Endothelial cell of umbilical vein (primary cell): Measurements from ENCODE around the gene RAB11FIP2. TPM values are rescaled to one million over a fixed set of nuclear protein-coding genes. Genes with fewer than 3 reads are reported as not detected.

Experiments used
- Bru-seq: library from RNA; stranded (reverse); fragments of 400-500 nt; gene quantifications from one replicate; lab custom pipeline; 2021; lab: Mats Ljungman, UMichigan
- BruChase-seq, 2 experiments: library from RNA; stranded (reverse); fragments of 400-500 nt; gene quantifications; one replicate each; lab custom pipeline; 2021; lab: Mats Ljungman, UMichigan
- BruUV-seq: library from RNA; stranded (reverse); fragments of 400-500 nt; replicated peaks from 2 replicates; lab custom pipeline; 2021; lab: Mats Ljungman, UMichigan
- CTCF ChIA-PET: fragments of 300-600, 350-600 bp; sonication (Branson Sonifier 250); formaldehyde crosslinking; loops from one replicate; lab custom pipeline; 2021; ENCODE audit warnings: antibody characterized with exemption, inconsistent platforms; lab: Charles Lee
- POLR2A ChIA-PET: fragments of 300-600, 350-600 bp; sonication (Branson Sonifier 250); formaldehyde crosslinking; loops from one replicate; lab custom pipeline; 2021; ENCODE audit warnings: antibody characterized with exemption, inconsistent platforms; lab: Charles Lee
- DNase-seq: peaks from one replicate; pipeline ENCODE4 v3.0.0-alpha.2; 2011; ENCODE audit warnings: low read depth, low spot score
- FAIRE-seq: peaks from 2 replicates; lab custom pipeline; 2011; peaks lifted over from hg19 to GRCh38; lab: Jason Lieb, UNC
- H2AFZ ChIP-seq: 2 replicates; pipeline ENCODE4 v1.6.0; 2012; ENCODE audit warnings: low read depth, low read length, control low read depth, inconsistent platforms
- H3K27ac ChIP-seq: 2 replicates; pipeline ENCODE4 v1.5.1; 2011; ENCODE audit warnings: low read depth, mild to moderate bottlenecking, control low read depth, low read length, moderate library complexity; ENCODE audit not compliant: insufficient read depth
- H3K27me3 ChIP-seq, 2 experiments: 2 replicates each; pipeline versions ENCODE4 v1.6.0 to v1.6.1; 2011; ENCODE audit warnings: low read length in 2 of 2, mixed read lengths in 1 of 2; ENCODE audit not compliant: control insufficient read depth in 2 of 2, insufficient read depth in 2 of 2
- H3K36me3 ChIP-seq, 2 experiments: 2 replicates in 1 of 2; 3 replicates in 1 of 2; pipeline ENCODE4 v1.5.1; 2011; ENCODE audit warnings: low read length in 2 of 2, mild to moderate bottlenecking in 1 of 2, moderate library complexity in 1 of 2; ENCODE audit not compliant: control insufficient read depth in 2 of 2, insufficient read depth in 2 of 2; ENCODE audit errors: extremely low read depth in 1 of 2
- H3K4me1 ChIP-seq: 3 replicates; pipeline ENCODE4 v1.5.1; 2011; ENCODE audit warnings: mild to moderate bottlenecking, low read length; ENCODE audit not compliant: control insufficient read depth, insufficient read depth; ENCODE audit errors: extremely low read depth
- H3K4me2 ChIP-seq: 2 replicates; pipeline ENCODE4 v1.6.1; 2011; ENCODE audit warnings: low read length, control low read depth, mixed read lengths; ENCODE audit not compliant: insufficient read depth
- H3K4me3 ChIP-seq, 3 experiments: fragments of 200-600 bp in 1 of 3; sonication (generic), shearing (Covaris generic) in 1 of 3; replicated peaks in 1 of 3; 2 replicates each; pipeline ENCODE4 v1.5.1; 2011 to 2016; ENCODE audit warnings: control low read depth in 3 of 3, low read length in 3 of 3, mild to moderate bottlenecking in 2 of 3, inconsistent platforms in 1 of 3, low read depth in 1 of 3, moderate library complexity in 1 of 3; ENCODE audit not compliant: insufficient read depth in 1 of 3
- H3K79me2 ChIP-seq: 2 replicates; pipeline ENCODE4 v1.6.0; 2012; ENCODE audit warnings: low read length, inconsistent platforms; ENCODE audit not compliant: control insufficient read depth, insufficient read depth
- H3K9ac ChIP-seq: replicated peaks from 2 replicates; pipeline ENCODE3; 2011; ENCODE audit warnings: low read length, control low read depth; ENCODE audit not compliant: insufficient read depth; ENCODE audit errors: extremely low read depth
- H3K9me1 ChIP-seq: replicated peaks from 3 replicates; pipeline ENCODE4 v1.6.0; 2011; ENCODE audit warnings: mild to moderate bottlenecking, low read length; ENCODE audit not compliant: control insufficient read depth, insufficient read depth; ENCODE audit errors: extremely low read depth
- H3K9me3 ChIP-seq: replicated peaks from 2 replicates; pipeline ENCODE4 v1.5.1; 2012; ENCODE audit warnings: low read length, inconsistent platforms; ENCODE audit not compliant: control insufficient read depth, insufficient read depth
- H4K20me1 ChIP-seq: replicated peaks from 2 replicates; pipeline ENCODE3; 2011; ENCODE audit warnings: mild to moderate bottlenecking, low read length; ENCODE audit not compliant: control insufficient read depth, insufficient read depth; ENCODE audit errors: extremely low read depth
- GATA2 ChIP-seq: IDR thresholded peaks from 2 replicates; pipeline ENCODE4 v1.7.0; 2011; ENCODE audit warnings: low read depth, mild to moderate bottlenecking, moderate library complexity, mixed read lengths, low read length; ENCODE audit not compliant: insufficient read length, insufficient read depth
- JUN ChIP-seq: IDR thresholded peaks from 2 replicates; pipeline ENCODE4 v1.6.1; 2011; ENCODE audit warnings: borderline replicate concordance, low read depth; ENCODE audit not compliant: insufficient read length, insufficient read depth
- MYC ChIP-seq: IDR thresholded peaks from one replicate; pipeline ENCODE4 v1.6.1; 2011; ENCODE audit warnings: mild to moderate bottlenecking, low read depth, low read length
- POLR2A ChIP-seq: IDR thresholded peaks from 2 replicates; pipeline ENCODE4 v1.6.1; 2012; ENCODE audit warnings: low read depth, mild to moderate bottlenecking, control low read depth, low read length
- POLR2AphosphoS5 ChIP-seq: IDR thresholded peaks from 2 replicates; pipeline ENCODE4 v1.6.1; 2012; ENCODE audit warnings: low read depth, mild to moderate bottlenecking, control low read depth, low read length, moderate library complexity; ENCODE audit not compliant: insufficient read depth
- dilution Hi-C: fragments of 300-500 bp; cut with MboI; formaldehyde crosslinking; loops from one replicate; pipeline ENCODE4 v1.15.0; 2019; ENCODE audit warnings: low sequenced_read_pairs; ENCODE audit not compliant: extremely low pct_ligation_motif_present
- intact Hi-C: fragments of 100-400 bp; cut with micrococcal nuclease; formaldehyde crosslinking; loops from one replicate; pipeline ENCODE4 v1.10.0; 2022
- long read RNA-seq: library from polyadenylated mRNA; stranded (forward); transcript quantifications from one replicate; pipeline ENCODE4 v2.0.0, GENCODE V29; 2021
- polyA minus RNA-seq, 3 experiments: library from RNA; depleted of rRNA, polyadenylated mRNA; stranded (reverse); fragments of >200 nt; gene quantifications; 1 replicate in 1 of 3; 2 replicates in 2 of 3; pipeline ENCODE4 v1.2.3, GENCODE V29; 2011
- polyA plus RNA-seq, 4 experiments: library from polyadenylated mRNA; depleted of rRNA in 3 of 4; stranded (reverse) in 3 of 4; unstranded in 1 of 4; fragments of >200 nt; gene quantifications; 2 replicates each; pipeline versions ENCODE4 v1.2.1 to v1.2.3, GENCODE V29; 2011 to 2012; ENCODE audit warnings: missing spikeins in 1 of 4
- total RNA-seq: library from RNA; stranded (reverse); gene quantifications from 2 replicates; pipeline ENCODE4 v1.2.3, GENCODE V29; 2021
- TF ChIP-seq, protein P1 (sequence below): IDR thresholded peaks from 2 replicates; pipeline ENCODE4 v1.6.1; 2011; ENCODE audit not compliant: insufficient read depth, insufficient read length
- TF ChIP-seq, protein P2 (sequence below), 2 donors: IDR thresholded peaks; 1 replicate in 1 of 2; 2 replicates in 1 of 2; pipeline ENCODE4 v1.5.1; 2011; ENCODE audit warnings: low read length in 2 of 2, mild to moderate bottlenecking in 2 of 2, moderate library complexity in 2 of 2, control low read depth in 1 of 2, inconsistent platforms in 1 of 2, low read depth in 1 of 2; ENCODE audit not compliant: insufficient read depth in 1 of 2; ENCODE audit errors: extremely low read depth in 1 of 2

RAB11FIP2 gene, protein sequence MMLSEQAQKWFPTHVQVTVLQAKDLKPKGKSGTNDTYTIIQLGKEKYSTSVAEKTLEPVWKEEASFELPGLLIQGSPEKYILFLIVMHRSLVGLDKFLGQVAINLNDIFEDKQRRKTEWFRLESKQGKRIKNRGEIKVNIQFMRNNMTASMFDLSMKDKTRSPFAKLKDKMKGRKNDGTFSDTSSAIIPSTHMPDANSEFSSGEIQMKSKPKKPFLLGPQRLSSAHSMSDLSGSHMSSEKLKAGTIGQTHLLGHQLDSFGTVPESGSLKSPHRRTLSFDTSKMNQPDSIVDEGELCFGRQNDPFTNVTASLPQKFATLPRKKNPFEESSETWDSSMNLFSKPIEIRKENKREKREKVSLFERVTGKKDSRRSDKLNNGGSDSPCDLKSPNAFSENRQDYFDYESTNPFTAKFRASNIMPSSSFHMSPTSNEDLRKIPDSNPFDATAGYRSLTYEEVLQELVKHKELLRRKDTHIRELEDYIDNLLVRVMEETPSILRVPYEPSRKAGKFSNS
- total RNA-seq (8.6 and 12.6 TPM in 2 replicates), polyA plus RNA-seq (1.5 and 1.9 TPM in 2 replicates), polyA minus RNA-seq (2.7 and 2.9 TPM in 2 replicates), Bru-seq, nascent RNA (percentile 81 among the genes with signal in this experiment), BruChase-seq, experiment 1, labeled RNA remaining after a 6-hour chase (percentile 80 among the genes with signal in this experiment), BruChase-seq, experiment 2, labeled RNA remaining after a 2-hour chase (percentile 88 among the genes with signal in this experiment)
- polyA plus RNA-seq (2011; cell fraction: cytosol; rRNA removed) = 2.4 and 2.5 TPM in 2 replicates
- 9.3 and 9.7 TPM in 2 replicates for polyA plus RNA-seq (2011; cell fraction: nucleus; rRNA removed)
- polyA plus RNA-seq (2012) = 5.5 and 7.1 TPM in 2 replicates
- 9.8 TPM for polyA minus RNA-seq (2011; cell fraction: cytosol; rRNA and poly(A)+ RNA removed)
- polyA minus RNA-seq (2011; cell fraction: nucleus; rRNA and poly(A)+ RNA removed) = 16.2 and 20.0 TPM in 2 replicates
- long read RNA-seq, full-length matches to known transcripts = 1 of 2 reads
- long read RNA-seq, partial matches to known transcripts = 0 of 2 reads
- long read RNA-seq, other reads (novel, unspliced or antisense) = 1 of 2 reads

DNA sequence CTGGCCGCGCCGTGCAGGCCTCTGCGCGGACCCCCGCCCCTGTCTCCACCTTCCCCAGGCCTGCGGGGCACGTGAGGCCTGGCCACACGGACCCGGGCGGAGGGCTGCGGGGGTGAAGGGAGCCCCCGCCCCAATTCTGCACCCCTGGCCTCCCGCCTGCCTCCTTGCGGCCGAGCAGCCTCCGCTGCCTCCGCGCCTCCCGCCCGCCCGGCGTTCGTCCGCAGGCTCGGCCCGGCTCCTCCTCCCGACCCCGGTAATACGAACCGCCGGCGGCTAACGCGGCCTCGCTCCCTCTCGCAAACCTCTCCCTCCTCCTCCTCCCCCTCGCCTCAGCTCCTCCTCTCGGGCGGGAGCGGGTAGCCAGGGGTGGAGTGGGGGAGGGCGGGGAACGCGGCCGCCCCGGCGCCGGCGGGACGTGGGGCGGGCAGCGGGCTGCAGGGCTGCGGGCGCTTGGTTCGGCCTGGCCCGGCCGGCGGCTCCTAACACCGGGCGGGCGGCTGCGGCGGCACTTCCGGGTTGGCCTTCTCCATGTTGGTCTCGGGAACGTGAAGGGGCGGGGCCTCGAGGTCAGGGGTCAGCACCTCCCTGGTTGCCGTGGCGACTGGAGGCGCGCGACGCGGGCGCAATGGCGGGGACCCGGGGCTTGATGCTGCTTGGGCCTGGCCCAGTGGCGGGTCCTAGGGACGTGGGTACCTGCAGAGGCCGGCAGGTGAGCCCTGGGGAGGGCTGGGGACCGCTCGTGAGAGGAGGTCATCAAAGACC lies at the start of gene RAB11FIP2:
Gene RAB11FIP2, minus strand, starts transcription at position 547 of the 762 bp plus-strand sequence. CDS start 778 bp downstream, outside the sequence.
- Histone ChIP-seq H3K27ac (peak within 1 kb of the TSS; percentile 47), H2AFZ (peak within 1 kb of the TSS; percentile 87), H3K4me1 (peaks cover 31% of the 10 kb centered on the region), H3K9me3 (no peaks in the 10 kb centered on the region), H3K4me2 (peak within 1 kb of the TSS; percentile 85), H3K9me1 (no peaks in the 10 kb centered on the region), H3K4me3 (peak within 1 kb of the TSS; percentile 49 to 88 (median 79)), H3K79me2 (peaks cover 27% of the 10 kb centered on the region), H3K36me3 (no peaks in the 10 kb centered on the region), H3K27me3 (no peaks in the 10 kb centered on the region), H3K9ac (peak within 1 kb of the TSS; percentile 90), H4K20me1 (no peaks in the 10 kb centered on the region)
- ChIA-PET POLR2A (no interaction called here), CTCF (no interaction called here)
- DNase-seq = peak; percentile 86
- no TSS peak for BruUV-seq
- dilution Hi-C loops = no loop called here
- intact Hi-C loops = loop anchor here (1.0 to 10.0 kb wide), 8 partner anchors 34 to 684 kb away; partner anchors contain the start of genes FAM204A and PDZD8
- TF ChIP-seq GATA2 (no peak), JUN (no peak), MYC (no peak), POLR2AphosphoS5 (peak; percentile 62), POLR2A (peak; percentile 34)
- TF ChIP-seq, protein P1, sequence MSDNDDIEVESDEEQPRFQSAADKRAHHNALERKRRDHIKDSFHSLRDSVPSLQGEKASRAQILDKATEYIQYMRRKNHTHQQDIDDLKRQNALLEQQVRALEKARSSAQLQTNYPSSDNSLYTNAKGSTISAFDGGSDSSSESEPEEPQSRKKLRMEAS = peak; percentile 49
- TF ChIP-seq, protein P2, sequence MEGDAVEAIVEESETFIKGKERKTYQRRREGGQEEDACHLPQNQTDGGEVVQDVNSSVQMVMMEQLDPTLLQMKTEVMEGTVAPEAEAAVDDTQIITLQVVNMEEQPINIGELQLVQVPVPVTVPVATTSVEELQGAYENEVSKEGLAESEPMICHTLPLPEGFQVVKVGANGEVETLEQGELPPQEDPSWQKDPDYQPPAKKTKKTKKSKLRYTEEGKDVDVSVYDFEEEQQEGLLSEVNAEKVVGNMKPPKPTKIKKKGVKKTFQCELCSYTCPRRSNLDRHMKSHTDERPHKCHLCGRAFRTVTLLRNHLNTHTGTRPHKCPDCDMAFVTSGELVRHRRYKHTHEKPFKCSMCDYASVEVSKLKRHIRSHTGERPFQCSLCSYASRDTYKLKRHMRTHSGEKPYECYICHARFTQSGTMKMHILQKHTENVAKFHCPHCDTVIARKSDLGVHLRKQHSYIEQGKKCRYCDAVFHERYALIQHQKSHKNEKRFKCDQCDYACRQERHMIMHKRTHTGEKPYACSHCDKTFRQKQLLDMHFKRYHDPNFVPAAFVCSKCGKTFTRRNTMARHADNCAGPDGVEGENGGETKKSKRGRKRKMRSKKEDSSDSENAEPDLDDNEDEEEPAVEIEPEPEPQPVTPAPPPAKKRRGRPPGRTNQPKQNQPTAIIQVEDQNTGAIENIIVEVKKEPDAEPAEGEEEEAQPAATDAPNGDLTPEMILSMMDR (IDR thresholded peaks at IDR 0.05; ENCODE audit: extremely low read depth in 1 of 2, insufficient read depth in 1 of 2, low read depth in 1 of 2, low read length in 2 of 2) = peak in 1 of 2 donors; percentile 11
- FAIRE-seq = peak; percentile 56
